ENCODE measurements around the gene UBE3D. TPM values are rescaled to one million over a fixed set of nuclear protein-coding genes. Genes with fewer than 3 reads are reported as not detected.

Gene UBE3D
- total RNA-seq, 1 donor from 2014 or later = 10.3 TPM

DNA sequence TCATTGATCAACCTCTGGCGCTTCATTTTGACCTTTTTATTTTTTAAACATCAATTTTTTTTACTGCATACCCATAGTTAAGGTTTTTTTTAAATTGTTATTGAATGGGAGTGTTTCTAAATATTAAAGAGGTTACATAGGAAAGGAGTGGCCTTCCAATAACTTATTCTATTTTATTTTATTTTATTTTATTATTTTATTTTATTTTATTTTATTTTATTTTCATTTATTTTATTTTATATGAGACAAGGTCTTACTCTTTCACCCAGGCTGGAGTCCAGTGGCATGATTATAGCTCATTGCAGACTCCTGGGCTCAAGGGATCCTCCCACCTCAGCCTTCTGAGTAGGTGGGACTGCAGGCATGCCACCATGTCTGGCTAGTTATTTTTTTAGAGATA is 32.0 kb upstream of the UBE3D start:
- H3K4me1 Mint-ChIP-seq = no peaks in the 10 kb centered on the region
- peaks cover 5% of the 10 kb centered on the region for H3K9me3 Mint-ChIP-seq
- DNase-seq (ENCODE audit: low read depth, low spot score) = no peak
- H3K27ac Mint-ChIP-seq (ENCODE audit: unreplicated experiment) = no peak overlapping the region
- no peaks in the 10 kb centered on the region for H3K27me3 Mint-ChIP-seq (ENCODE audit: low read depth)
- H3K4me3 Mint-ChIP-seq = no peak overlapping the region
- TF ChIP-seq, protein P1, sequence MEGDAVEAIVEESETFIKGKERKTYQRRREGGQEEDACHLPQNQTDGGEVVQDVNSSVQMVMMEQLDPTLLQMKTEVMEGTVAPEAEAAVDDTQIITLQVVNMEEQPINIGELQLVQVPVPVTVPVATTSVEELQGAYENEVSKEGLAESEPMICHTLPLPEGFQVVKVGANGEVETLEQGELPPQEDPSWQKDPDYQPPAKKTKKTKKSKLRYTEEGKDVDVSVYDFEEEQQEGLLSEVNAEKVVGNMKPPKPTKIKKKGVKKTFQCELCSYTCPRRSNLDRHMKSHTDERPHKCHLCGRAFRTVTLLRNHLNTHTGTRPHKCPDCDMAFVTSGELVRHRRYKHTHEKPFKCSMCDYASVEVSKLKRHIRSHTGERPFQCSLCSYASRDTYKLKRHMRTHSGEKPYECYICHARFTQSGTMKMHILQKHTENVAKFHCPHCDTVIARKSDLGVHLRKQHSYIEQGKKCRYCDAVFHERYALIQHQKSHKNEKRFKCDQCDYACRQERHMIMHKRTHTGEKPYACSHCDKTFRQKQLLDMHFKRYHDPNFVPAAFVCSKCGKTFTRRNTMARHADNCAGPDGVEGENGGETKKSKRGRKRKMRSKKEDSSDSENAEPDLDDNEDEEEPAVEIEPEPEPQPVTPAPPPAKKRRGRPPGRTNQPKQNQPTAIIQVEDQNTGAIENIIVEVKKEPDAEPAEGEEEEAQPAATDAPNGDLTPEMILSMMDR (conservative IDR thresholded peaks at IDR 0.05) = no peak
- H3K36me3 Mint-ChIP-seq (ENCODE audit: low read depth) = peaks cover 9% of the 10 kb centered on the region

DNA sequence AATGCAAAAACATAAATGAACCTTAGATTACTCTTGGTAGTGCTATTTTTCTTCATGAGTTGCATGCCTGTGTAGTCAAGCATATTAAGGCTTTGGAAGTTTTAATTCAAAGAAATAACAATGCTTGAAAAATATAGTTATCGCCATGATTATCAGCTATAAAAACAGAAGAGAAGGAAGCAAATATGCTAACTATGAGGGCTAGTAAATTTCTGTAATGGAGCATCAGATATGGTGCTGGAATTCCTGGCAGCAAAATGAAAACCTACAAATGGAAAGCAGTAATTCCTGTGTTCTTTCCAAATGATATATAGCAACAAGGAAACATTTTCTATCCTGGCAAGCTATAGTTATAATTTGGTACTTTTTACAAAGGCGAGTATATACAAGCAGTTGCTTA is 31.6 kb upstream of the UBE3D start:
- Mint-ChIP-seq H3K27me3 (ENCODE audit: low read depth) (no peaks in the 10 kb centered on the region), H3K9me3 (peaks cover 5% of the 10 kb centered on the region), H3K4me3 (no peak overlapping the region), H3K36me3 (ENCODE audit: low read depth) (peaks cover 7% of the 10 kb centered on the region), H3K27ac (ENCODE audit: unreplicated experiment) (no peak overlapping the region), H3K4me1 (no peaks in the 10 kb centered on the region)
- DNase-seq (ENCODE audit: low read depth, low spot score) = no peak
- TF ChIP-seq, protein P1 (conservative IDR thresholded peaks at IDR 0.05) = no peak

DNA sequence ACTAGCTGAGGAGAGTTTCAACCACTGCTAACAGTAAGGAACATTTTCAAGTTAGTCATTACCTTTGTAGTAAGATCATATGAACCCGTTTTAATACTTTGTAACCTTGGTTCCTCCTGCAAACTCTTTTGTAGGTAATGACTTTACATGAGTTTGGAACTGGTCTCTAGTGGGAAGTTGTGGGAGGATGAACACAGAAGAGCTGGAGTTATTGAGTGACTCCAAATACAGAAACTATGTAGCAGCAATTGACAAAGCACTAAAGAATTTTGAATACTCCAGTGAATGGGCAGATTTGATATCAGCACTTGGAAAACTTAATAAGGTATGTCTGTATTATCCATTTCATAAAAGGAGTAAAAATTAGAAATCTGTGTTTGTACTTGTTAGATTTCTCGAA is 31.1 kb upstream of the UBE3D start:
- Mint-ChIP-seq H3K4me1 (no peaks in the 10 kb centered on the region), H3K4me3 (no peak overlapping the region), H3K27me3 (ENCODE audit: low read depth) (no peaks in the 10 kb centered on the region), H3K36me3 (ENCODE audit: low read depth) (peaks cover 5% of the 10 kb centered on the region), H3K9me3 (peaks cover 5% of the 10 kb centered on the region), H3K27ac (ENCODE audit: unreplicated experiment) (no peak overlapping the region)
- no peak for DNase-seq (ENCODE audit: low read depth, low spot score)
- TF ChIP-seq, protein P1 (conservative IDR thresholded peaks at IDR 0.05) = no peak

DNA sequence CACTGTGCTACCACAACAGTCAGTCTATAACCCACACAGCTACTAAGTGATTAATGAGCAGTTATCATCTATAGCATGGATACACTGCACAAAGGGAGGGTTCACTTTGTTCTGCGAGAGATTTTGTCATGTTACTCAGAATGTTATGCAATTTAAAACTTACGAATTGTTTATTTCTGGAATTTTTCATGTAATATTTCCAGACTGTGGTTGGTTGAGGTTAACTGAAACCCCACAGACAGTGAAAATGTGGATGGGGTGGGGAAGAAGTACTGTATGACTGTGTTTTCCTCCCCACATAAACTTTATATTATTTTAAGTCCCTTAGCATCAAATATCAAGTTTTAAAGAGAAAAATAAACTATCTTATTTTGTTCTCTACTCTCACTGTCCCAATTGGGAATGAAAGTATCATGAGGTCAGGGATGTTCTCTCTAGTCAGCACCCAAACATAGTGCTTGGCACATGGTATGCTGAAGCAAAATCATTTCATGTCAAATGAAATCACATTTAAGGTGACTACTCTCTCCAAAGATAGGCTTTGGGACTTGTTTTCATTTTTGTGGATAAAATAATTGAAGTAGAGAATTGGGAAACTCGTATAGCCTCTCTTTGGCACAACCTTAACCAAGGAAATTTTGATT is 27.2 kb upstream of the UBE3D start:
- no peak overlapping the region for H3K27ac Mint-ChIP-seq (ENCODE audit: unreplicated experiment)
- H3K27me3 Mint-ChIP-seq (ENCODE audit: low read depth) = no peaks in the 10 kb centered on the region
- no peak for DNase-seq (ENCODE audit: low read depth, low spot score)
- no peak overlapping the region for H3K4me3 Mint-ChIP-seq
- peaks cover 3% of the 10 kb centered on the region for H3K36me3 Mint-ChIP-seq (ENCODE audit: low read depth)
- no peaks in the 10 kb centered on the region for H3K4me1 Mint-ChIP-seq
- H3K9me3 Mint-ChIP-seq = peaks cover 8% of the 10 kb centered on the region
- TF ChIP-seq, protein P1 (conservative IDR thresholded peaks at IDR 0.05) = no peak

DNA sequence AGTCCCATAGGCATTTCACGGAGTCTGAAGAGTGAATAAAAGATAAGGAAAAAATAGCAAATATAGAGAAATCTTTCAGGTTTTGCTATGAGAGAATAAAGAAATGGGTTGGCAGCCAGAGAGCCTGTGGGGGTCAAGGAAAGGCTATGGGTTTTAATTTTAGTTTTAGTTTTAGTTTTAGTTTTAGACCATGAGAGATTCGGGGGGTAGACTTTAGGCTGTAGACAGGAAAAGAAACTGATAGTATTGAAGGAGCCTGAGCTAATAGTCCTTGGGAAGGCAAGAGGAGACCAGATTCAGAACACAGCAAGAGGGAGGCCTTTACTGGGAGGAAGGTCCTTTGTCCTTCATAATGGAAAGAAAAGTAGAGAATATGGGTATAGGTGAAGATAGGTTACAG is 21.1 kb upstream of the UBE3D start:
- no peak for DNase-seq (ENCODE audit: low read depth, low spot score)
- Mint-ChIP-seq H3K4me3 (no peak overlapping the region), H3K4me1 (no peaks in the 10 kb centered on the region), H3K27ac (ENCODE audit: unreplicated experiment) (no peak overlapping the region), H3K9me3 (peaks cover 8% of the 10 kb centered on the region), H3K36me3 (ENCODE audit: low read depth) (peaks cover 6% of the 10 kb centered on the region), H3K27me3 (ENCODE audit: low read depth) (no peaks in the 10 kb centered on the region)
- TF ChIP-seq, protein P1 (conservative IDR thresholded peaks at IDR 0.05) = no peak

All from neural crest cell (in vitro differentiated cells).